ENCODE results near the gene PTPRD.

- no peak for TF ChIP-seq CTCF (conservative IDR thresholded peaks at IDR 0.05 in 1 of 2, IDR thresholded peaks at IDR 0.05 in 1 of 2; ENCODE audit: low read depth in 1 of 2, low read length in 2 of 2)
- TF ChIP-seq EZH2 (IDR thresholded peaks at IDR 0.05; ENCODE audit: low read length, missing control alignments) = no peak
Observed at GRCh38 chr9:10411272-10411671, 201.5 kb downstream of the PTPRD start.

Measured in fibroblast of lung (primary cell).